GM18507 (cell line): Measurements from ENCODE around the gene TMEM86B.

ENCODE experiments used
- DNase-seq: peaks from one replicate; pipeline ENCODE4 v3.0.0; 2011; ENCODE audit warnings: low read depth; ENCODE audit not compliant: insufficient read length; ENCODE audit errors: extremely low spot score
- FAIRE-seq: peaks from 2 replicates; lab custom pipeline; 2011; peaks lifted over from hg19 to GRCh38; lab: Jason Lieb, UNC

TMEM86B gene

GRCh38 chr19:55189403-55189835, 39.1 kb downstream of the TMEM86B start:
- FAIRE-seq = no peak
- no peak for DNase-seq

- FAIRE-seq (no peak), DNase-seq (no peak)
Observed at GRCh38 chr19:55188625-55189024, 39.9 kb downstream of the TMEM86B start.

DNA sequence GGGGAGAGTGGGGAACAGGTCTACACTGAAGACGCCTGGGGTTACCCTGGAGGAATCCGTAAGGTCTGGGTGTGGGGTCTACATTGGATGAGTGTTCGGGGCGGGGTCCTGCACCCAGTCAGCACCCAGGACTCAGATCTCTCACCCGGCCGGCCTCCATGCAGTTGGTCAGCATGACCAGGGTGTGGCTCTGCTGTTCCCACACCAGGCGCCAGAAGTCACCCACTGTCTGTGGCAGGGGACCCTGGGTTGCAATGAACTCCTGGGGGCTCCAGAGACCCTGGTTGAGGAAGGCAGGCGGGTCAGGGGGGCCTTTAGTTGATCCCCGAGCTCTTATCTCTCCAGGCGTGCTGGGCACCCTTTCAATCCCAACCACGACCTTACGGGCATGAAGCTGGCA, 42.5 kb downstream of the TMEM86B start:
- no peak for FAIRE-seq

DNA sequence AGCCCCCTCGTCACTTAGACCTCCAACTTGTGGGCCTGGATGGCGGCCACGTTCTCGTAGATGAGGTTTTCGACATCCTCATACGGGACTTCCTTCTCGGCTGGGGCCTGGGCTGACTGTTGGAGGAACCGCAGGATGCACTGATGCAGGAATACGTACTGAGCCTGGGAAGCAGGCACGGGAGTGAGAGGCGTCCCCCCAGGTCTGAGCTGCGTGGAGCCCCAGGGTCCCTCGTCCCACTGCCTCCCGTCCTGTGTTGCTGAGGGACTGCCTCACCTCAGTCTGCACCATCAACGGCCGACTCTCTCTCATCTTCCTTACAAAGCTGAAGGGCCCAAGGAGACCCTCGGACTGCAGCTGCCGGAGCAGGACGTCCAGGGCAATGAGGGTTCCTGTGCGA, 46.8 kb downstream of the TMEM86B start:
- DNase-seq (no peak), FAIRE-seq (no peak)

More for the DNA sequence above, 42.5 kb downstream of the TMEM86B start:
- DNase-seq = no peak

GRCh38 chr19:55179606-55180484, 48.7 kb downstream of the TMEM86B start, which contains the start of gene SYT5:
Gene SYT5 (minus strand): TSS chr19:55180289. CDS start chr19:55179041, 1,248 bp downstream.
- FAIRE-seq = no peak
- no peak for DNase-seq

DNA sequence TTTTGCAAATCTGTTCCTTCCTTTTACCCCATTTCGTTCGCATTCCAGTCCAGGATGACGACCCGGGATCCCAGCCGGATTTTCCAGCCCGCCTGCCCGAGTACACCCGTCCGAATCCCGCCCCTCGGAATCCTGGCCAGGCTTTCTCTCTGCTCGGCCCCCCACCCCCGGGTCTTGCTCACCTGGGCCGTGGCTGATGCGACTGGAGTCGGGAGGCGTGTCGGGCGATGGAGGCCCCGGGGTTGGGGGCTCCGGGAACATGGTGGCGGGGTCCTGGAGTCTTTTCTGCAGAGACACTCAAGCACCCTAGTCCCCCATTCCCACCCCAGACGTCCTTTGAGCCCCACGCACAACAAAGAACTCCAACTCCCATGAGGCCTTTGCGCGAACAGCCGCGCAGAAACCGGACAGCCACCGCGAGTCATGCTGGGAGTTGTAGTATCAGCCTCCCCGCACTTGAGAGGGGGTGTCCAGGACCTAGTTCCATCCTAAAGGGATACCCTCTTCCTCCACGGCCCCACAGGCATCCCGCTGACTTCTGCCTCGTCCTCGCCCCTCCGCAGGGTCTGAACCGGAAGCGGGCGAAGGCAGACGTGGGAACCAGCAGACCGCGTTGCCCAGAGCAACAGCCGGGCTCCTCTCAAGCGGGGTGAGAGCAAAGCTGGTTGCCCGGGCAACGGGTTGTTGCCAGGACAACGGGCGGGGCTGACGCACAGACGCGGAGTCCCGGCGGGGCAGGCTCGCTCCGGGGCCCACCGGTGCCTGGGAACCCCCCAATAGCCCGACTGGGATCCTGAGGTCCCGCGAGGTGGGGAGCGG, 49.6 kb downstream of the TMEM86B start:
- FAIRE-seq (peak; percentile 80), DNase-seq (peak; percentile 88)
